HepG2 (cell line): ENCODE data around the gene JTB. TPM values are rescaled to one million over a fixed set of nuclear protein-coding genes. Genes with fewer than 3 reads are reported as not detected.
A peak's percentile ranks its signal among the peaks of the same experiment; 100 is the strongest.

Source experiments
- ATAD3A ChIP-seq: sonication (generic); formaldehyde crosslinking; IDR thresholded peaks from 2 replicates; pipeline ENCODE4 v1.4.0; 2020; ENCODE audit warnings: missing genetic modification reagents
- CBFB ChIP-seq: sonication (generic); formaldehyde crosslinking; IDR thresholded peaks from 2 replicates; pipeline ENCODE4 v1.4.0; 2020; ENCODE audit warnings: missing genetic modification reagents
- CREM ChIP-seq, 2 experiments: sonication (generic) in 1 of 2; formaldehyde crosslinking in 1 of 2; IDR thresholded peaks; 2 replicates each; pipeline versions ENCODE4 v1.4.0 to v1.6.1; 2016 to 2020; ENCODE audit warnings: antibody characterized with exemption in 1 of 2, mild to moderate bottlenecking in 1 of 2, missing genetic modification reagents in 1 of 2
- FOXM1 ChIP-seq: sonication (generic); formaldehyde crosslinking; IDR thresholded peaks from 2 replicates; pipeline ENCODE4 v1.5.0; 2020; ENCODE audit warnings: missing genetic modification reagents
- JUNB ChIP-seq: sonication (generic); formaldehyde crosslinking; IDR thresholded peaks from 2 replicates; pipeline ENCODE4 v1.8.0; 2022; ENCODE audit warnings: missing genetic modification reagents, mild to moderate bottlenecking, borderline replicate concordance
- NKX3-1 ChIP-seq: sonication (generic); formaldehyde crosslinking; IDR thresholded peaks from 2 replicates; pipeline ENCODE4 v1.5.0; 2020; ENCODE audit warnings: missing genetic modification reagents
- POLR2G ChIP-seq: fragments of 200-400 bp; formaldehyde crosslinking; IDR thresholded peaks from 2 replicates; pipeline ENCODE4 v1.6.1; 2018; ENCODE audit warnings: mild to moderate bottlenecking, low read depth, low read length, moderate library complexity
- RBM22 ChIP-seq: fragments of 200-400 bp; formaldehyde crosslinking; optimal IDR thresholded peaks from 2 replicates; pipeline ENCODE3; 2017; ENCODE audit warnings: mild to moderate bottlenecking, low read length, moderate library complexity
- TBX2 ChIP-seq: sonication (generic); formaldehyde crosslinking; IDR thresholded peaks from 2 replicates; pipeline ENCODE4 v1.5.0; 2020; ENCODE audit warnings: missing genetic modification reagents, mild to moderate bottlenecking, borderline replicate concordance
- ZHX1 ChIP-seq: sonication (generic); formaldehyde crosslinking; IDR thresholded peaks from 2 replicates; pipeline ENCODE4 v1.8.1; 2022; ENCODE audit warnings: low read depth, mild to moderate bottlenecking, missing genetic modification reagents
- ZHX2 ChIP-seq, 2 experiments: sonication (generic) in 1 of 2; formaldehyde crosslinking in 1 of 2; IDR thresholded peaks; 2 replicates each; pipeline versions ENCODE4 v1.6.1 to v1.9.0; 2014 to 2022; ENCODE audit warnings: antibody characterized with exemption in 1 of 2, borderline replicate concordance in 1 of 2, inconsistent platforms in 1 of 2, low read depth in 1 of 2, missing genetic modification reagents in 1 of 2
- ZNF205 ChIP-seq: IDR thresholded peaks from 2 replicates; pipeline ENCODE4 v1.6.1; 2018; ENCODE audit warnings: missing biosample characterization, missing genetic modification reagents
- ZNF280B ChIP-seq: sonication (generic); formaldehyde crosslinking; IDR thresholded peaks from 2 replicates; pipeline ENCODE4 v1.5.0; 2020; ENCODE audit warnings: missing genetic modification reagents, mild to moderate bottlenecking, borderline replicate concordance
- ZNF552 ChIP-seq: sonication (generic); formaldehyde crosslinking; IDR thresholded peaks from 2 replicates; pipeline ENCODE4 v1.9.0; 2022; ENCODE audit warnings: missing genetic modification reagents, mild to moderate bottlenecking, borderline replicate concordance
- ZNF780A ChIP-seq: sonication (generic); formaldehyde crosslinking; IDR thresholded peaks from 2 replicates; pipeline ENCODE4 v1.8.0; 2022; ENCODE audit warnings: mild to moderate bottlenecking, missing genetic modification reagents, moderate library complexity
- polyA plus RNA-seq, 8 experiments: library from polyadenylated mRNA; depleted of rRNA in 3 of 8; stranded (reverse) in 7 of 8; unstranded in 1 of 8; fragments of >200 nt; fragmentation: Illumina TruSeq in 4 of 8; extraction: Trizol in 4 of 8; gene quantifications; 2 replicates each; pipeline versions ENCODE4 v1.2.1 to v1.2.3, GENCODE V29; 2011 to 2016; ENCODE audit warnings: low read depth in 4 of 8, missing spikeins in 1 of 8, mixed read lengths in 1 of 8; ENCODE audit not compliant: insufficient read depth in 1 of 8
- total RNA-seq, 5 experiments: library from RNA; depleted of rRNA; stranded (reverse); fragments of >200 nt; fragmentation: Illumina TruSeq; extraction: Trizol; gene quantifications; 2 replicates each; pipeline ENCODE4 v1.2.3, GENCODE V29; 2016; ENCODE audit warnings: low read depth in 1 of 5
- TF ChIP-seq, protein P1 (sequence below): sonication (generic); formaldehyde crosslinking; IDR thresholded peaks from 2 replicates; pipeline ENCODE4 v1.4.0; 2020; ENCODE audit warnings: missing genetic modification reagents, borderline replicate concordance

The JTB gene
- total and polyA plus RNA-seq, 2 of the 13 experiments (the other 11 are each of a cell fraction or from before 2014, with no cell fraction given) = 96.7 to 99.2 TPM

GRCh38 chr1:153990468-153991150 is 13.1 kb upstream of the JTB start, which contains the start of gene RPS27 (continued):
- TF ChIP-seq ZHX2 (IDR thresholded peaks at IDR 0.05; ENCODE audit: low read depth) (peak; percentile 99), ZHX2 (CRISPR knock-in tag; IDR thresholded peaks at IDR 0.05; ENCODE audit: borderline replicate concordance) (no peak), NKX3-1 (CRISPR knock-in tag) (peak; percentile 79; the same call in 1 of the 2 replicates), JUNB (CRISPR knock-in tag) (no peak), ZNF552 (CRISPR knock-in tag) (no peak), ZHX1 (peak; percentile 98), FOXM1 (CRISPR knock-in tag) (no peak), ZNF780A (CRISPR knock-in tag) (no peak), CREM (IDR thresholded peaks at IDR 0.05) (peak; percentile 99), CREM (CRISPR knock-in tag; IDR thresholded peaks at IDR 0.05) (peak; percentile 27; the same call in 1 of the 2 replicates), ZNF280B (no peak; the same call in 1 of the 2 replicates), POLR2G (peak; percentile 100), RBM22 (no peak), ZNF205 (peak; percentile 70; the same call in 1 of the 2 replicates), ATAD3A (CRISPR knock-in tag) (no peak), TBX2 (CRISPR knock-in tag) (no peak; the same call in 1 of the 2 replicates), CBFB (CRISPR knock-in tag) (peak; percentile 83)
- TF ChIP-seq, protein P1, sequence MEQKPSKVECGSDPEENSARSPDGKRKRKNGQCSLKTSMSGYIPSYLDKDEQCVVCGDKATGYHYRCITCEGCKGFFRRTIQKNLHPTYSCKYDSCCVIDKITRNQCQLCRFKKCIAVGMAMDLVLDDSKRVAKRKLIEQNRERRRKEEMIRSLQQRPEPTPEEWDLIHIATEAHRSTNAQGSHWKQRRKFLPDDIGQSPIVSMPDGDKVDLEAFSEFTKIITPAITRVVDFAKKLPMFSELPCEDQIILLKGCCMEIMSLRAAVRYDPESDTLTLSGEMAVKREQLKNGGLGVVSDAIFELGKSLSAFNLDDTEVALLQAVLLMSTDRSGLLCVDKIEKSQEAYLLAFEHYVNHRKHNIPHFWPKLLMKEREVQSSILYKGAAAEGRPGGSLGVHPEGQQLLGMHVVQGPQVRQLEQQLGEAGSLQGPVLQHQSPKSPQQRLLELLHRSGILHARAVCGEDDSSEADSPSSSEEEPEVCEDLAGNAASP (CRISPR knock-in tag) = peak; percentile 65
